GM21381 (cell line): Measurements from ENCODE around the gene GPC5.
"Not testable (repeated sequence)": the region's sequence is repeated elsewhere in the genome, so short reads cannot be mapped to it uniquely, and the experiment has no call there.

ENCODE experiments used
- ATAC-seq: cut with Tn5 transposase; IDR thresholded peaks from one replicate; pipeline ENCODE4 v1.9.1; 2021; ENCODE audit warnings: mild to moderate bottlenecking, moderate library complexity; ENCODE audit not compliant: unreplicated experiment

GPC5 gene

DNA sequence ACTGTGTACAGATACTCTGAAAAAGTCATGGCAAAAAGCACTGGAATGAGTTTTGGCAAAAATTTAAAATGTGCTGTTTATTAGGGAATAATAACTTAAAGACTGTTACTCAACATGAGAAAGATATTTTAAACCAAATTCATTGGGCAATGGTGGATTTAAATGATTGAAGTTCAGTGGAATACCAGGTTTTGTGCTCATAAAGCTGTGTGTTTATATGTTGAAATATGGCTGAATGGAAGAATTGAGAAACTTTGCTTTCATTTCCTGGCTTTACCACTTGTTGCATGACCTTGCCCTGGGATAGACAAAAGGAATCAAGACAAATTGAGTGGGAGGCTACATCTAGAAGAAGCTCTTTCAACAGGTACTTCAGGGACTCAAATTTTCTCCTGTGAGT is 246.4 kb downstream of the GPC5 start:
- no peak for ATAC-seq

DNA sequence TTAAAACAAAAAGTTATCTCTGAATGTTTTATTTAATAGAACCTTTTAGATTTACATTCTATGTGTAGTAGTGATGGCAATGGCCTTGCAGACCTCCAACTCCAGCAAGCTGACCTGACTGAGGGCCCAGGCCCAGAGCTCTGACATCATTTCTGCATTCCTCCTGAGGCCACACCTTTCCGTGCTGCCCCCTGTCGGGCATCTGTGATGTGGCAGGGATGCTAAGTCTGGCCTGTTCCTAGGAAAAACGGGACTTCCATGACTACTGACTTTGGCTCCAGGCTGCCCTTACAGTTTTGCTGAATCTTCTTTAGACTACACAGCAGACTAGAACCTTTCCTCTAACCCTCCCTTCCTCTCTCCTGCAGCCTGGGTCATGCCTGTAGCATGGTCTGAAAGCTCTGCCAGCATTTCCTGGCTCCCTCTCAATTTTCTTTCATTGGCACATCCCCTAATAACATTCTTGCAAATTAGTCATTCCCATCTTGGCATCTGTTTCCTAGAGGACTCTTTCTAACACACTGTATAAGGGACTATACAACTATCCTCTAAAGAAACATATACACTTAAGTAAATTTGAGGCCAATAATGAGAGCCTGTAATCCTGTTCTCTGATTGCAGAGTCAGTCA is 249.1 kb downstream of the GPC5 start:
- no peak for ATAC-seq

- no peak for ATAC-seq
These were observed 249.6 kb downstream of the GPC5 start for GRCh38 chr13:91648012-91648411.

DNA sequence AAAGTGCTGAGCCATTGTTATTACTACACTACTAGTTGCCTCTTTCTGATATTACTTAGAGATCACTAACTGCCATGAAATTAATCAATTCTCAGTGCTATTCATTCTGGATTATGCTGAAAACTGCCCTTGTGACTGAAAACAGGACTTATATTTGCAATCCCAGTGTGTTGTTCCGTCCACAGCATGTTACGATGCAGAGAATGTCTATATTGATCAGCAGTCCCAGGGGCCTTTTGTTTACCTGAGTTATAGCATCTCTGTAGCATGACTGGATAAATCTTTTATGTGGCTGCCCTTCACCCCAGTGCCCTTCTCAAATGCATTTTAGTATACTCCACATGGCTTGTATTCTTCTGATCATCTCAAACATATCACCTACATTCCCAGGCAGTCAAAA is 251.0 kb downstream of the GPC5 start:
- no peak for ATAC-seq

- no peak for ATAC-seq
These were observed 254.2 kb downstream of the GPC5 start for GRCh38 chr13:91652404-91653301.

GRCh38 chr13:91655731-91656130 is 257.3 kb downstream of the GPC5 start:
- no peak for ATAC-seq

- no peak for ATAC-seq
These were observed 258.9 kb downstream of the GPC5 start for GRCh38 chr13:91657283-91657682.

DNA sequence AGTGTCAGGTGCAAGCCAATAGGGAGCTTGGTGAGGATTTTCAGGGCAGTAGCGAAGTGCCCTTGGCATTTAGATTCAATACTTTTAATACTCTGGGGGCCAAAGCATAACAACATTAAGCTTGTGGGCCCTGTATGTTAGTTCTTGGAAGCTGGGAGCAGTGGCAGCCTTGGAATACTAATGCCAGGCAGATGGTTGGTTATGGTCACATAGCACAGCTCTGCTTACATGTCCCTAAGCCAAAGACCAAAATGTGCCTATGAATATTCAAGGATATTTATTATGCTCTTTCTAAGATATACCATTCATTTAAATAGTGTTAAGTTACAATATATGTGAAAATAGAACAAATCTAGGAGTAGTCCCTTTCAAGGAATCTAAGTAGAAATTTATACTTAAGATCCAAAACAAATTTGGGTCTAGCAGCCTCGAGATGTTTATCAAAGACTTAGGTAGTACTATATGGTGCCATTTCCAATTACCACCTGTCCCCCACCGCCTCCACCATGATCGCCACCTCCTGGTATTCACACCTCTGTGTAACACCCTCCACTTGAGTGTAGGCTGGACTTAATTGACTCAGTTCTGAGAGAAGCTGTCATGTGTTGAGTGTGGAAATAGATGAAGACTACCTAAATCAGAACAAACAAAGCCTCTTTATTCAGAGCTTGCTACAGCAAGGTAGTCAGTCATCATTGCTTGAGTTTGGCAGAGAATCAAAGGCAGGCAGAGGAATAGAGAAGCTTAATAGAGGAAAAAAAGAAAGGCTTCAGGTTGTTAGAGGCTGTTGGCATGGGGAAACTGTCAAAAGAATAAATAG is 261.0 kb downstream of the GPC5 start:
- no peak for ATAC-seq

DNA sequence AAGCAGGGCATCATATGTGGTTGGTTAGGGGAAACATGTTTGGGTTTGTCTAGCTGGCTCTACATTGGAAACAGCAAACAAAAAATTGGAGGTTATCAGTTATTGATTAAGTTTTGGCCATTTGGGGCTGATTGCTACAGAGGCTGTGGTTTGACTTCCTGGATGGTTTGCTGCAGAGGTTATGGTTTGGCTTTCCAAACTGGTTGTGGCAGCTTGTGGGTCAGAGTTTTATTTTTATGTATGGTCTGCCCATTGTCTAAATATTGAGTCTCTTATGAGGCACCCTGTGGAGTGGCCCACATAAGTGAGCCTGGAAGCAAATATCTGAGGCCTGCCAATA is 261.6 kb downstream of the GPC5 start:
- ATAC-seq: no peak

DNA sequence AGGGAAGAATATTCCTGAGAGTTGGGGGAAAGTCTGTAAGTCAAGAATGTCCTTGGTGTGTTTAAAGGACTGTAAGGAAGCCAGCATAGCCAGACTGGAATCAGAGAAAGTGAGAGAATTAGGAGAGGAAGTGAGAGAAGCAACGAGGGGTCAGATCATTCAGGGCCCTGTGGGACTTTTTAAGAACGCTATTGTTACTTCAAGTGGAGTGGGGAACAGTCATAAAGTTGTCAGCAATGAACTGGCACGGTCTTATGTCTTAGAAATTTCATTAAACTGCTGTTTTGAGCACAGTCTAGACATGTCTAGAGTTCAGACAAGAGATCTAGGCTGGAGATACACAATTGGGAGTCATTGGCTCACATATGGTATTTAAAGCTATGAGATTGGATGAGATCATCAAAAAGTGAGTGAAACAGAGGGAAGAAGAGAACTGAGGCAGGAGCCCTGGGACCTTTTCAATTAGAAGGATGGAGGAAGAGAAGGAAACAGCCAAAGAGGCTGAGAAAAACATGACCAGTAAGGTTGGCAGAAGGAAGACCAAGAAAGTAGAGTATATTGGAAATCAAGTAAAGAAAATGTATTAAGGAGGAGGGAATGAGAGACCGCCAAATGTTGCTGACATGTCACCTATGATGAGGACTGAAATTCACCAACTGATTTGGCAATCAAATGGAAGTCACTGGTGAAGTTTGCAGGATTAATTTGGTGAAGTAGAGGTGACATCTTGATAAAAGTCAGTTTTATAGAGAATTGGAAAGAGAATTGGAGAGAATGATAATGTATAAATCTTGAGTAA is 263.5 kb downstream of the GPC5 start:
- no peak for ATAC-seq

DNA sequence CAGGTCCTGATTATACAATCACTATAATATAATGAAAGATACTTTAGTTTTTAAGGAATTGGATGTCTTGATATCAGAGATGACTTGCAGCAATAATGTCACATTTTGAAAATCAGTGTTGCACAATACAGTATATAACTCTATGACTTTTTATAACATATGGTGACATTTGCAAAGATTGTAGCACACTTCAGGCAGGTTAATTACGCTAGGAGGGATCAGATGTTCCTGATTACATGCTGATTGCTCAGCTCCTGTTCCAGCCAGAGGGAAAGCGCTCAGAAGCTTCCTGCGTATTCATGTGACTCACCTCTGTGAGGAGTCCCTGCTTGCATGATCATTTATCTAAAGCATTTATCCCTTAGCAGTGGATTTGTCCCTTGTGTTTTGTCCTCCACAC is 265.6 kb downstream of the GPC5 start:
- ATAC-seq: no peak

- no peak for ATAC-seq
These were observed 269.1 kb downstream of the GPC5 start for GRCh38 chr13:91667486-91667885.

DNA sequence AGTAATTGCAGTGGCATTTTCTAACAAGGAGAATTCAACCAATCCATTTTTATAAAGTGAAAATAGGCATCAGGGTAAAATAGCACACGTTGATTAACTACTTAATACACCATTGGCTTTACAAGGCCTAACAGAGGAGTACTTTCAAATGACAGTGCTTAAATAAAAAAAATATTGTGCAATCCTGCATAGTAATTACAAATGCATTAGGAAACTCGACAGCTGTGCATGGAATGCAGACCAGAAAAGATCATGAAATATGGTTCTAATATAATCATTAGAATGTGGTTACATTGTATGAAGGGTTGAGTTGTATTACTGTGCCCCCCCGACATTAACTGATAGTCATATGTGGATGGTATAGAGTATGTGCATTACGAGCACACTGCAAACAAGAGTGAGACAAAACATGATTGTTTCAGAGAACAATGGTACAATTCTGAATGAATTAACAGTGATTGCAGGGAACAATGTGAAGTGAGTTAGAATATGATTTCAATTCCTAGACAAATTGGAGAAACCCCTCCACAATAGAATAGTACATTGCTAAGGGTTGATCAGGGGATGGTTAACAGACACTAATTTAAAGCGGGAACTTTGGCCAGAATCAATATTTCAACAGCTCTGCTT is 270.6 kb downstream of the GPC5 start:
- ATAC-seq: no peak

DNA sequence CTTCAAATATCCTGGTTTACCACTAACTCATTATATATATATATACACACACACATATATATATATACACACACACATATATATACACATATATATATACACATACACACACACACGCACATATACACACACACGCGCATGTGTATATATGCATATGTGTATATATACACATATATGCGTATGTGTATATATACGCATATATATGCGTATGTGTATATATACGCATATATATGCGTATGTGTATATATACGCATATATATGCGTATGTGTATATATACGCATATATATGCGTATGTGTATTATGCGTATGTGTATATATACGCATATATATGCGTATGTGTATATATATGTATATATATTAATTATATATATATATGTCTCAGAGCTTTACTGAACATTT is 275.9 kb downstream of the GPC5 start:
- ATAC-seq: not testable (repeated sequence)

GRCh38 chr13:91684746-91685145 is 286.3 kb downstream of the GPC5 start:
- no peak for ATAC-seq

- ATAC-seq: no peak
These were observed 292.5 kb downstream of the GPC5 start for GRCh38 chr13:91690944-91691343.

GRCh38 chr13:91693466-91693865 is 295.0 kb downstream of the GPC5 start:
- ATAC-seq: no peak

GRCh38 chr13:91698308-91698707 is 299.9 kb downstream of the GPC5 start:
- no peak for ATAC-seq

GRCh38 chr13:91698767-91699166 is 300.3 kb downstream of the GPC5 start:
- ATAC-seq: no peak

- no peak for ATAC-seq
These were observed 301.4 kb downstream of the GPC5 start for GRCh38 chr13:91699863-91700262.
